Activated B cell treated with CpG ODN at 0.5 μM for 24 hours (primary cell): ENCODE measurements around the gene NXNL2. TPM values are rescaled to one million over a fixed set of nuclear protein-coding genes. Genes with fewer than 3 reads are reported as not detected.

ENCODE experiments used
- ATAC-seq: fragments of 200-7000 bp; cut with Tn5 transposase; one replicate; pipeline ENCODE4 v1.10.0; 2021; ENCODE audit warnings: low read depth, mild to moderate bottlenecking, moderate library complexity
- CTCF ChIA-PET: fragments of 350-600 bp; sonication (Branson Sonifier 250); formaldehyde crosslinking; loops from one replicate; lab custom pipeline; 2021; ENCODE audit warnings: antibody characterized with exemption; lab: Charles Lee
- POLR2A ChIA-PET: fragments of 350-600 bp; sonication (Branson Sonifier 250); formaldehyde crosslinking; loops from one replicate; lab custom pipeline; 2021; ENCODE audit warnings: antibody characterized with exemption; lab: Charles Lee
- DNase-seq: peaks from one replicate; pipeline ENCODE4 v3.0.0; 2022
- H3K27ac Mint-ChIP-seq: one replicate; pipeline ENCODE4 v1.8.0; 2020; ENCODE audit warnings: mixed read lengths
- H3K27me3 Mint-ChIP-seq: one replicate; pipeline ENCODE4 v1.8.0; 2021; ENCODE audit warnings: mixed read lengths
- H3K36me3 Mint-ChIP-seq: one replicate; pipeline ENCODE4 v1.8.0; 2021; ENCODE audit warnings: low read depth, mixed read lengths
- H3K4me1 Mint-ChIP-seq: one replicate; pipeline ENCODE4 v1.8.0; 2021; ENCODE audit warnings: mixed read lengths
- H3K4me3 Mint-ChIP-seq: one replicate; pipeline ENCODE4 v1.8.0; 2020; ENCODE audit warnings: mild to moderate bottlenecking, mixed read lengths
- H3K9me3 Mint-ChIP-seq: one replicate; pipeline ENCODE4 v1.8.0; 2020; ENCODE audit warnings: mixed read lengths
- CTCF ChIP-seq: fragments of 200-600 bp; IDR thresholded peaks from one replicate; pipeline ENCODE4 v1.8.0; 2022; ENCODE audit warnings: antibody characterized with exemption, mild to moderate bottlenecking
- intact Hi-C: fragments of 100-400 bp; cut with micrococcal nuclease; formaldehyde crosslinking; loops from one replicate; pipeline ENCODE4 v1.15.1; 2024
- total RNA-seq: library from RNA; stranded (reverse); gene quantifications from 2 replicates; pipeline ENCODE4 v1.2.3, GENCODE V29; 2022

Gene NXNL2
- total RNA-seq, 1 donor from 2014 or later = not detected

GRCh38 chr9:88531920-88532698 is 2.9 kb upstream of the NXNL2 start:
- H3K4me1 Mint-ChIP-seq = peaks cover 11% of the 10 kb centered on the region
- CTCF ChIA-PET = no interaction called here
- no peaks in the 10 kb centered on the region for H3K9me3 Mint-ChIP-seq
- no peaks in the 10 kb centered on the region for H3K36me3 Mint-ChIP-seq
- POLR2A ChIA-PET = no interaction called here
- intact Hi-C loops = no loop called here
- H3K27ac Mint-ChIP-seq = no peak overlapping the region
- peaks cover 41% of the 10 kb centered on the region for H3K27me3 Mint-ChIP-seq
- no peak for TF ChIP-seq CTCF
- H3K4me3 Mint-ChIP-seq = no peak overlapping the region
- ATAC-seq = no peak
- DNase-seq = no peak

GRCh38 chr9:88533951-88534455 is 975 bp upstream of the NXNL2 start:
- ChIA-PET CTCF (no interaction called here), POLR2A (no interaction called here)
- Mint-ChIP-seq H3K27ac (no peak overlapping the region), H3K4me3 (peak overlapping the region; percentile 12), H3K9me3 (no peaks in the 10 kb centered on the region), H3K27me3 (peaks cover 38% of the 10 kb centered on the region), H3K4me1 (peaks cover 11% of the 10 kb centered on the region), H3K36me3 (no peaks in the 10 kb centered on the region)
- DNase-seq (no peak), ATAC-seq (no peak)
- intact Hi-C loops = no loop called here
- TF ChIP-seq CTCF = no peak

GRCh38 chr9:88535226-88536022 is 446 bp downstream of the NXNL2 start:
- DNase-seq (no peak), ATAC-seq (no peak)
- intact Hi-C loops = no loop called here

GRCh38 chr9:88536023-88536324 is 996 bp downstream of the NXNL2 start:
- Mint-ChIP-seq H3K4me3 (peak overlapping the region; percentile 28), H3K27me3 (peaks cover 34% of the 10 kb centered on the region), H3K27ac (no peak overlapping the region), H3K4me1 (peaks cover 12% of the 10 kb centered on the region), H3K36me3 (no peaks in the 10 kb centered on the region), H3K9me3 (no peaks in the 10 kb centered on the region)
- no peak for TF ChIP-seq CTCF
- CTCF ChIA-PET = no interaction called here
- intact Hi-C loops = no loop called here
- DNase-seq (no peak), ATAC-seq (no peak)
- POLR2A ChIA-PET = no interaction called here

More at GRCh38 chr9:88535226-88536022, 446 bp downstream of the NXNL2 start:
- no peaks in the 10 kb centered on the region for H3K36me3 Mint-ChIP-seq
- H3K4me3 Mint-ChIP-seq = peak overlapping the region; percentile 32
- ChIA-PET POLR2A (no interaction called here), CTCF (no interaction called here)
- peaks cover 38% of the 10 kb centered on the region for H3K27me3 Mint-ChIP-seq
- TF ChIP-seq CTCF = no peak
- no peaks in the 10 kb centered on the region for H3K9me3 Mint-ChIP-seq
- H3K27ac Mint-ChIP-seq = no peak overlapping the region
- peaks cover 12% of the 10 kb centered on the region for H3K4me1 Mint-ChIP-seq
